Measurements from ENCODE around the gene ESD. TPM values are rescaled to one million over a fixed set of nuclear protein-coding genes. Genes with fewer than 3 reads are reported as not detected.

ESD gene
- total RNA-seq, 1 donor from 2014 or later: 109 TPM

- peaks cover 50% of the 10 kb centered on the region for H3K36me3 Mint-ChIP-seq
- no peak for DNase-seq (ENCODE audit: low spot score in 2 of 2, unreplicated experiment in 2 of 2)
- no peak overlapping the region for H3K27ac Mint-ChIP-seq
- peaks cover 9% of the 10 kb centered on the region for H3K9me3 Mint-ChIP-seq
- H3K27me3 Mint-ChIP-seq (ENCODE audit: low read depth): no peaks in the 10 kb centered on the region
- H3K4me1 Mint-ChIP-seq: peaks cover 3% of the 10 kb centered on the region
- no peak overlapping the region for H3K4me3 Mint-ChIP-seq
- TF ChIP-seq CTCF (IDR thresholded peaks at IDR 0.05; ENCODE audit: unreplicated experiment): no peak
Observed at GRCh38 chr13:46726347-46726746, 70.6 kb downstream of the ESD start.

Other genes with a start within 250 kb of the ESD start
- gene LRCH1, start 244.0 kb downstream of the ESD start, total RNA-seq: 29.4 to 29.6 TPM (median 29.6 TPM) in 3 replicates
- gene HTR2A, start 99.9 kb upstream of the ESD start, total RNA-seq: 0.47 to 0.83 TPM (median 0.53 TPM) in 3 replicates

Measured in mesothelial cell of epicardium (in vitro differentiated cells).